HG02884 (cell line): ENCODE results near the gene RGP1.
A peak's percentile ranks its signal among the peaks of the same experiment; 100 is the strongest.

Experiments
- ATAC-seq: cut with Tn5 transposase; IDR thresholded peaks from one replicate; pipeline ENCODE4 v1.9.1; 2021; ENCODE audit warnings: mild to moderate bottlenecking, moderate library complexity; ENCODE audit not compliant: unreplicated experiment

Gene RGP1, protein sequence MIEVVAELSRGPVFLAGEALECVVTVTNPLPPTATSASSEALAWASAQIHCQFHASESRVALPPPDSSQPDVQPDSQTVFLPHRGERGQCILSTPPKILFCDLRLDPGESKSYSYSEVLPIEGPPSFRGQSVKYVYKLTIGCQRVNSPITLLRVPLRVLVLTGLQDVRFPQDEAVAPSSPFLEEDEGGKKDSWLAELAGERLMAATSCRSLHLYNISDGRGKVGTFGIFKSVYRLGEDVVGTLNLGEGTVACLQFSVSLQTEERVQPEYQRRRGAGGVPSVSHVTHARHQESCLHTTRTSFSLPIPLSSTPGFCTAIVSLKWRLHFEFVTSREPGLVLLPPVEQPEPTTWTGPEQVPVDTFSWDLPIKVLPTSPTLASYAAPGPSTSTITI

DNA sequence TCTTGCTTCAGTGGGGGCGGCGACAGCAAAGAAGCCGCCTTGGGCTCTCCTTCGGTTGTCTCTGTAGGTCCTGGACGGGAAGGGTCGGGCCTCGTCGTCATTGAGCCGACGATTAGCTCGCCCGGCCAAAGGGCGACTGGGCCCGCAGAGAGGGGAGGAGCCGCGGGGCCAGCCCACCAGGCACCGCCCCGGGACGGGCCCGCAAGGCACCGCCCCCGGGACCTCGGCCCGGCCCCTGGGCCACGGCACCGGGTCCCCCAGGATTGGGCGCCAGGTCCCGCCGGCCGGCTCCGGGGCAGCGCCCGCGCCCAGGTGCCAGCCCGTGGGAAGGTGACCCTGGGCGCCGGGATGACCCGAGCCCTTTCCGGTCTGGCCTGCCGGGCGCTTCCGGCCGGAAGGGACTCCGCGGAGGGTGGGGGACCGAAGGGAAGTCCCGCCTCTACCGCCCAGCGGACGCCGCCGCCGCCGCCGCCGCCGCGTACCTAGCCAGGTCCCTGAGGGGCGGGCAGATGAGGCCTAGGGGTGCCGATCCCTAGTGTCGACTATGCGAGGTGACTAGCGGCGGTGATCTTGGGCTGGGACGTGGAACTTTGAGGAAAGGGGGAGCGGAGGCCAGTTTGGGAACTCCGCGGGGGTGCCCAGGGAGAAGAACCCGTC lies at the start of gene RGP1, which contains the start of gene GBA2:
Gene RGP1, plus strand, starts transcription at position 430 of the 657 bp plus-strand sequence. CDS start 469 bp downstream, outside the sequence.
Gene GBA2, minus strand, starts transcription at position 371 of the 657 bp plus-strand sequence. CDS start 524 bp downstream, outside the sequence.
- peak; percentile 79 for ATAC-seq

DNA sequence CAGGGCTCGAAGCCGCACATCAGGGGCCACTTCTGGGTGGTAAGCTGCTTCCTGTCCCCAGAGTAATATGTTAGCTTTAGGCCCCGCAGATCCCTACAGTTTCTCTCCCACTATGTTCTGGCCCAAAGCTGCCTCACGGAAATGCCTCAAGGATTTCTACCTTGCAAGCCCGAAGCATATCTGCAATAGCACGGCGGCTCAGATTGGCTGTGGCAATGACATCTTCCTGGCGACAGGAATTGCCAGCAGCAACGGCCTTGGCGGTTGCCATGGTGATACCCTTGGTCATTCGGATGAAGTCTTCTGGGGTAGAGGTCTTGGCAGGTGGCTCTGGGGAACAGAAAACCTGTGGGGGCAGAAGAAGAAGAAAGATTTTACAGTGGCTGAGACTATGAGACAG lies 49.1 kb upstream of the RGP1 start:
- ATAC-seq, result no peak

DNA sequence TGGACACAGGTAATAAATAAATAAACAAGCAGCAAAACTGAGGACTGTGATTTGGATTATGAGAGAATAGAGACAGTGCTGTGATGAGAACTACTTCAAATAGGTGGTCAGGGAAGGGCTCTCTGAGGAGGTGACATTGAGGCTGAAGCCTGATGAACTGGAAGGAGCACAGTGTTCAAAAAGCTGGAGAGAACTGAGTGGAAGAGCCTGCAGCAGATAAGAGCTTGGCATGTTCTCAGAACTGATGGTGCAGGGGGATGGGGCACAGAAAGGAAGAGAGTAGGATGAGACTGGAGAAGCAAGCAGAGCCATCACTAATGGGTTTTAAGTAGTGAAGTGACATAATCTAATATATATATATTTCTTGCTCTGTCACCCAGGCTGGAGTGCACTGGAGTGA lies 48.1 kb upstream of the RGP1 start:
- ATAC-seq, result no peak

DNA sequence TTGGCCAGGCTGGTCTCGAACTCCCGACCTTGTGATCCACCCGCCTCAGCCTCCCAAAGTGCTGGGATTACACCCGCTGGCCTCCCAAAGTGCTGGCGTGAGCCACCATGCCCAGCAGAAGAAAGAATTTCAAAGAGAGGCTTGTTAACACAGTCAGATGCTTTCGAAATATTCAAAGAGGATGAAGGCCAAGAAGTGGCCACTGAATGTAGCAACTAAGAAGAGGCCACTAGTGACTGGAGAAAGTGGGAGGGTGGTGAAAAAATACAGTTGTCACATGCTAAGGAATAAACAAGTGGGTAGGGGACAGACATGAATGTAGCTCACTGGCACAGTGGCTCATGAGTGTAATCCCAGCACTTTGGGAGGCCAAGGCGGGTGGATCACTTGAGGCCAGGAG lies 46.4 kb upstream of the RGP1 start:
- ATAC-seq, result no peak

DNA sequence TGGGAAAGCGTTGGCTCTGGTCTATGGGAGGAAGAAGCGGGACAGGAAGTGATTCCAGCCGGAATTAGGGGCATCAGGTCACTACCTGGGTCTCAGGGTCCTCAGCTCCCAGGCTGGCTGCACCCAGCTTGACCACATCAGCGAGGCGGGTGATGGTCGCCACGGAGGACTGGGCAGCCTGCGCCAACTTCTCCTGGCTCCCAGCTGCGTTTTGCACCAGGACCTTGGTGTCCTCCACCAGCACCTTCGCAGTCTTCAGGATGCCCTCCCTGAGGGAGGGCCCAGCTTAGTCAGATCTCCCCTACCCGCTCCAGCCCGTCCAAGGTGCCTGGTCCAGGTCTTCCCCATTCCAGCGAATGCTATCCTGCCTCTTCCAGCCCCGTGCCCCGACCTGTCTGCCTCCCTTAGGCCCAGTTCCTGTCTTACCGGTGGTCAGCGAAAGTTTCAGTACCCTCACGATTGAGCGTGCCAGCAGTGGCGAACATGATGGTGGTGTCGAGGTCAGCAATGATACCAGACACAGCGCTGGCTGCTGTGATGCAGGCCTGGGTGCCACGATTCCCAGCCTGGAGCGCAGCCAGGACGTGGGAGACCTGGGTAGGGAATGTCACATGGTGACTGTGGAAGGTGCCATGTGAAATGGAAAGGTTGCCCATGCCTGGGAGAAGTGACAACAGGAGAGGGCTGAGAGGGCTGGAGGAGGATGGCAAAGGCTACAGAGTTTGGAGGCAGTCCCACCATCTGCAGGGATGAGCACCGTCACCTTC lies 45.0 kb upstream of the RGP1 start:
- no peak for ATAC-seq

DNA sequence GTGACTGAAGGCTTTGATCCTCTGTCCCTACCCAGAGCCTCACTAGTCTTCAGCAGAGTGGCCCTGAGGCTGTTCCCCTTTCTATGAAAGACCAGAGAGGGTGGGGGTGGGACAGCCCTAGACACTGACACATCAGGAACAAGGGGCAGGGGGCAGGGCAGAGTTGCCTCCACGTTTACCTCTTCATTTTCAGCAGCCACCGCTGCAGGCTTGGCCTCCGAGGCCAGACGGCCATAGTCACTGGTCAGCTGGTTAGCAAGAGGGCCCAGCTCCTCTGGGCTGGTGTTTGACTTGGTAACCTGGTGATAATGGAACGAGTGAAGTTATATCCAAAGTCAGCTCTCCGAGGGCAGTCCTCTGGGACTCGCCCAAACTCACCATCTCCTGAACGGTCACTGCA lies 43.7 kb upstream of the RGP1 start:
- no peak for ATAC-seq

DNA sequence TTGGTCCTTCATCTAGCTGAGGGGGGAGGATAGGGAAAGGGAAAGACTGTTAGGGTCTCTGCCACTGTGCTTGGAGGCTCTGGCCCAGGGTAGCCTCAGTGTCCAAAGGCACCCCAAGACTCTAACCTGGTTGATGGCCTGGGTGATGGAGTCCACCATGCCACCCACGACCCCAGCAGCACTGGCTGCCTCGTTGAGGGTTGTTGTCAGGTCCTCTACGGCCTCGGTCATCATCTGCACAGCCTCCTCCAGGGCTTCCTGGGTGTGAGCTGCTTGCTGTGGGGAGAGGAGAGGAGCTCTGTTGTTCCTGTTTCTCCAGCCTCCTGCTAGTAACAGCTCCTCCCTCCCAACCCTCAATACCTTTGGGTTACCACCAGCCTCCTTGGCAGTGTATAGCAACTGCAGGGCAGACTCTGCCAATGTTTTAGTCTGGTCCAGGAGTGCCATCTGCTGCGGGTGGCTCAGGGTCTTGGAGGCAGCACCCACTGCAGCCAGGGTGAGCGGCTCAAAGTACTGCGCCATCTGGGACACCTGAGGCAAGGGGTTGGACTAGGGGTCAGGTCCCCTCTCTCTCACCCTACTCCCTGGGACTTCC lies 43.2 kb upstream of the RGP1 start:
- no peak for ATAC-seq

DNA sequence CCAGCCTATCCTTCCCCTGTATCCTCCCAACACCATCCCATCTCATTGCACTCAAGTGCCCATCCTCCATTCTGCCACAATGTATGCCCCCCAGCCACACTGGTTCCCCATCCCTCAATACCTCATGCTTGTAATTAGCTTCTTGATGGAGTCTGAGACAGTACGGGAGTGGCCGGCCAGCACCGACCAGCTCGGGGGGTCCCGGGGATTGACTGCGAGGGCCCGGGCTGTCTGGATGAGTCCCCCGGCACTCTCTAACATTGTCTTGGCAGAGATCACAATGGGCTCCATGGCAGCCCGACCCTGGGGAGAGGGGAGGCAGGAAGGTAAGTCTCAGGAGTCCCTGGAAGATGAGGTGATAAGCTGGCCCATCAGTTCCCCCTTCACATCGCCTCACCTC lies 42.1 kb upstream of the RGP1 start:
- no peak for ATAC-seq

DNA sequence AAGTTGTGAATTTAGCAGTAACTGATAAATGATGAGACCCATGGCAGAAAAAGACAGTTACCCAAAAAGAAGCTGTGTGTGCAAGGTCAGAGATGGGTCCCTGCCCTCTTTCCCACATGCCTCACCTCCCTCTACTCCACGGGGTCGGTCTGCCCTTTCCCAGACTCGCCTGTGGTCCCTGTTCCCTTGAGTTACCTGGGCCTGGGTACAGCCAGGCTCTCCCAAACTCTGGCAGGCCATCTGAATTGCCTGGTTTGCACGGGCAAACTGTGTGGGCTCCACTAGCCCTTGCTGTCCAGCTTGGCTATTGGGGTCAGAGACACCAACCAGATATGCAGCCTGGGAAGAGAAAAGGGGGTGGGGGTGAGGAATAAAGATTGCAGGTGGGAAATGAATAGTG lies 40.9 kb upstream of the RGP1 start:
- ATAC-seq, result no peak

DNA sequence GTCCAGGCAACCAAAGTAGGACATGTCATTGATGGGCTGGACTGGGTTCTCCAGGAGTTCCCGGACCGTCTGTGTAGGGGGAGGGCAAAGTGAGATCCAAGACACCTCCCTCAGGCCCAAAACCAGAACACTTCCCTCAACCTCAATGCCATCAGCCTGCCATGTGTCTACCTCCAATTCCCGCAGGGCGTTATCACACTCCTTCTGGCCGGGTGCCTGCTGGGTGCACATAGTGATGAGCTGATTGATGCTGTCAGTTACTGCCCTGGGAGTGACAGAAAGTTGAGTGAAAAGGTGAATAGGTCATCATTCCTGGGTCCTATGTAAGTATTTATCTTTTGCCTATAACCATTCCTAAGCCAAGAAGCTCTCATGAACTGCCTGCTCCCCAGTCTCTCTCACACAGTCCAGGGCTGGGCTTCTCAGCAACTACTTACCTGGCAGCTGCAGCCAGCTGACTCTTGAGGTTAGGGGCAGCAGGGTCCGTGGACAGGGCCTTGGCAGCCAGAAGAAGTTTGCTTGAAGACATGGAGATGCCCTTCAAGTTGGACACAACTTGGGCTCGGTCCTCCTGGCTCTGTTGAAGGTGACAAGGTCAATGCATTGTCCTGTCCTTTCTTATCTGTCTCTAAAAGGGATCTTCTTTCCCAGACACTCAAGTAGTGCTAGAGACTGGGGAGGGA lies 38.1 kb upstream of the RGP1 start:
- no peak for ATAC-seq

DNA sequence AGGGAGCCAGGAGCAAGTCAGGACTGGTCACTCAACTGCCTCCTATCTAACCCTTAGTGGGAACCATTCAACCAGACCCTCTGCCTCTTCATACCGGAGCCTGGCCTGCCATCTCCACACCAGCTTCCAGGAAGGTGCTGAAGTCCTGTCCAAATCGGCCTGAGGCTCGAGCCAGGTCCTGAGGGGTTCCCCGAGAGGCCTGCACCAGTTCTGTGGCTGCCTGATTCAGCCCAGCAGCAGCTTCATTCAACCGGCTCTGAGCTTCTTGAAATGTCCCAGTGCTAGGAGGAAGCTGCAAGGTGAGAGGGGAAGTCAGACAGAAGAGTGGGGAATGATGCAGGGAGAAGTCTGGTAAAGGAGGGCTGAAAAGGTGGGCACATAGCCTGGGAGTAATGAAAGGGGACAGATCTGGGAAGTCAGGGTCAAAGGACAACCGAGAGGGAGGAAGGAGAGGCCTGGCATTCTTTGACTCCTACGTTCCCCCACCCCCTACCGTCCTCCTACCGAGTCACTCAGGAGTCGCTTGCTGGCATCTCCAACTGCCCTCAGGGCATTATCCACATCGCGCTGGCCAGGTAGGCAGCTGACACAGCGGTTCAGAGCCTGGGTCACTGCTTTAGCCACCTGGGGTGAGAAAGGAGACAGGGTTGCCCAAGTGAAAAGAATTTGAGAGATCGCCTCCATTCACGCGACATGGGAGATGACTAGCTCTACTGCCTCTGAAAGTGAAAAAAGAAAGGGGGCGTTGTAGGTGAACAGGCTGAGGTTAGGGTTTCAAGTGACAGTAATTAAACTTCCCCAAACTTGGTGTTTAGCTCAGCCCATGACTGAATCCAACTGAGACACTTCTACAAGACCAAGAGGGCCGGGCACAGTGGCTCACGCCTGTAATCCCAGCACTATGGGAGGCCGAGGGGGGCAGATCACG lies 37.3 kb upstream of the RGP1 start:
- ATAC-seq, result no peak

DNA sequence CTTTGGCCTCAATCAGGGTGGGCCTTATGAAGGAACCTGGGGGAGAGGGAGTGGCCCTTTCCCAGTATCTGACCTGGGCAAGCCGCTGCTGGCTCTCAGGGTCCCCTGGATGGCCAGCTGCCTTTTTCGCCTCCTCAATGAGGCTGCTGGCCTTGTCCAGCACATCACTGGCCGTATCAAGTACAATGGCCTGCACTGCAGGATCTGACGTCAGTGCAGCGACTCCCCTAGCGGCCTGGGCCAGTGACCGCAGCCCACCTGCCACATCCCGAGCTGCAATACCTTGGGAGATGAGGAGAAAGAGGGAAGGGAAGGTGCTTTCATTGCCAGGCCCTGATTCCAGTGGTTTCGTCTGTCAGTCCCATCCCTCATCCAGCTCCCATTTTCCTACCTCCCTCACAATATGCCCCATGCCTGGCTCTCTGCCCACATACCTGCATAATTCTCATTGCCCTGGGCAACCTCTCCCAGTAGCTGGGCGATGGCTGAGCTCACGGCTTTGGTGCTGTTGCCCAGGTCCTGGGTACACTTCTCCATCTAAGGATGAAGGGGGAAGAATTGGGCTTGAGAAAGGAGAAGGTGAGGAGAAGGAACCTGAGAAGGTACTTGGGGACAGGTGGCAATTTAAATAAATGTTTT lies 36.2 kb upstream of the RGP1 start:
- ATAC-seq, result no peak

DNA sequence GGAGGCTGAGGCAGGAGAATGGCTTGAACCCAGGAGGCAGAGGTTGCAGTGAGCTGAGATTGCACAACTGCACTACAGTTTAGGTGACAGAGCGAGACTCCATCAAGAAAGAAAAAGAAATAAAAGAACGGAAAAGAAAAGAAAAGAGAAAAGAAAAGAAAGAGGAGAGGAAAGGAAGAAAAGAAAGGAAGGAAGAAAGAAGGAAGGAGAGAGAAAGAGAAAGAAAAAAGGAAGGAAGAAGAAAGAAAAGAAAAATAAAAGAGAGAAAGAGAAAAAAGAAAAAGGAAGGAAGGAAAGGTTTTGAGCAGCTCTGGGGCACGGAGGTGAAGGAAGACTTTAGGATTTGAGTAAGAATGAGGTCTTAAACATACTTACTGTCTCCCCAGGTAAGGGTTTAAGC lies 35.5 kb upstream of the RGP1 start:
- ATAC-seq, result no peak

DNA sequence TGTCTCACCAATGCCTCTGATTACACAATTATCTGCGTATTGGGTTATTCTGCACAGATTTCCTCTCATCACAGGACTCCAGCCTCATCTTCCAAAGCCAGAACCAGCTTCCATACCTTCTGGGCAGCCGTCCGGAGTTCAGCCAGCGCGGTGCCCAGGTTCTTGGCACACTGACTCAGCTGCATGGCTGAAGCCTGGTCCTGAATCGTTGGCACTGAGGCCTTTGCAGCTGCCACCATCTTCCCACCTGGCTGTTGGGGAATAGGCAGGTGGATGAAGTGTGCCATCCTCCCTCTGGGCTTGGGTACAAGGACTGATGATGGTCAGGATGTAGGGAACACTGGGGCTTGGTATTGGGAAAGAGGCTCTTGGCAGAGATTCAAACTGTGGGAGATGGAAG lies 35.0 kb upstream of the RGP1 start:
- ATAC-seq, result no peak

DNA sequence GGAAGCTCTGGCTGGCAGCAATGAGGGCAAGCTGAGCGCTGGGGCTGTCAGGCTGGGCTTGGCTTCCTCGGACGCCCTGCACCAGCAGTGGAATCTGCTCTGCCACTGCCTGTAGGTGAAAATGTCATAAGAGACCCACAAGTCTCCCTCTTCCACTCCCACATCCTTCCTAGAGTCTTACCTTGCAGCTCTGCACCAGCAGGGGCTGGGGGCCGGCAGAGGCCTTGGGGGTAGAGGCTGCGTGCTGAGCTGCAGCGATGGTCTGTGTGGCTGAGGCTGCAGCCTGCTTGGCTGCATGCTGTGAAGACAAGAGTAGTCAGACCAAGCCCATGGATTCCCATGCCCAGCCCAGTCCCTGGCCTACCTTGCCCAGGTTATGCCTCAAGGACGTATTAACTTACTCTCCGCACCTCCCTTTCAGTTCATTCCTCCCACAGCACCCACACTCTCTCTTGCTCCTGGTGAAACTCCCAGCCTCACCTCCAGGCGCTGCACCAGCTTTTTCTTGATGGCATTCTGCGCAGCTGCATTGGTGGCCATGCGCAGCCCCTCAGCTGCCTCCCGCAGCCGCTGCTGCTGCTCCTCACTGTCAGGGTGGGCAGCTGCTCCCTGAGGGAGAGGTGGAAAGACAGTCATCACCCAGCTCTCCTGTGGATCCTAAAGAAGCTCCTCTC lies 34.4 kb upstream of the RGP1 start:
- no peak for ATAC-seq

DNA sequence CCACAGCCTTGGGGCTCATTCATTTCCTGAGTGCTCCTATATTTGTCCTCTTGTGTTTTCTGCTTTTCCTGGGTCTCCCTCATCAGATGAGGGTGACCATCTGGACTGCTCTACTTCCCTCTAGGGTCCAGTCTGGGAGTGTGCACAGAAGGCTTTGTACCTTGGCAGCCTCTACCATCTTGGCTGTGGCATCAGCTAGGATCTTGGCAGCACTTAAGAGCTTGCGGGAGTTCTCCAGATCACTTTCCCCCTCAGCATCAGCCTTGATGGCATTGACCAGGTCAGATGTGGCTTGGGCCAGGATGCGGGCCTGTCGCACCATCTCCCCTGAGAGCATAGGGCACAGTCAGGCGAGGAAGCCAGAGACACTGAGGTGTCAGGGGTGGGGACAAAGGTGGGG lies 32.9 kb upstream of the RGP1 start:
- ATAC-seq, result no peak

DNA sequence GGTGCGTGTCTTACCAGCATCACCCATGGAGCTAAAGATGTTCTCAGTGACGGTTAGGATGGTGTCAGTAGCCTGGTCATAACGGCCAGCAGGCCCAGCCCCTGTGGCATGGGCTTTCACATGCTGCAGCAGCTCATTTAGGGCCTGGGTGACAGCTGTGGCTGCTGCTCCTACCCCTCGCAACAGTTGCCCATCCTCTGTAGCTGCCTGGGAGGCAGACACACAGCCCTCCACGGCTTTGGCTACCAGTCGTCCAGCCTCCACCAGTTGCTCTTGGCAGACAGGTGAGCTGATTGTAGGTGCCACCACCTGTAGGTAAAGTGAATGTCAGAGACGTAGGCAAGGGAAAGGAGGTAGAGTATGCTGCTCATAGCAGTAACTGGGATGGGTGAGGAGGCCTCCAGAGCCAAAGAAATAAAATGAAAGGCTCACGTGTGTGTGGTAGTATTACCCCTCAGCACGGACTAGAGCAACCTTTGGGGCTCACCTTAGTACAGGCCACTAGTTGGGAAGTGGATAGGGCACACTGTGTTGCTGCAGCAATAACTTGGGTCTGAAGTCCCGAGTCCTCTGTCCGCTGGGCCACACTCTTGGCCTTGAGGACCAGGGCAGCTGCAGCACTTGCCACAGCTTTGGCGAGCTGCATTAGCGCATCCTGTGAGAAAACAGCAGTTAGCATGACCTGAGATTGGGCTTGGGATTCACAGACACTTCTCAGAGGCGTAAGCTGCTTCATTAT lies 31.8 kb upstream of the RGP1 start:
- ATAC-seq, result no peak
